WTC11 (cell line): ENCODE results near the gene PPP3CA. TPM values are rescaled to one million over a fixed set of nuclear protein-coding genes. Genes with fewer than 3 reads are reported as not detected.

Source experiments
- ATAC-seq: fragments of 200-7000 bp; cut with Tn5 transposase; 2 replicates; pipeline ENCODE4 v1.10.0; 2021; ENCODE audit warnings: mild to moderate bottlenecking, moderate library complexity
- CTCF ChIA-PET: fragments of 300-600 bp; sonication (Branson Sonifier 250); formaldehyde crosslinking; loops from one replicate; lab custom pipeline; 2021; ENCODE audit warnings: antibody characterized with exemption; lab: Charles Lee
- POLR2A ChIA-PET: fragments of 350-600 bp; sonication (Branson Sonifier 250); formaldehyde crosslinking; loops from one replicate; lab custom pipeline; 2021; ENCODE audit warnings: antibody characterized with exemption; lab: Charles Lee
- DNase-seq: peaks from one replicate; pipeline ENCODE4 v3.0.0; 2021; ENCODE audit warnings: low spot score
- H3K27ac Mint-ChIP-seq: 2 replicates; pipeline ENCODE4 v1.8.0; 2021; ENCODE audit warnings: mixed read lengths
- H3K27me3 Mint-ChIP-seq: 2 replicates; pipeline ENCODE4 v1.8.0; 2021; ENCODE audit warnings: low read depth, mild to moderate bottlenecking, moderate library complexity, mixed read lengths
- H3K36me3 Mint-ChIP-seq: 2 replicates; pipeline ENCODE4 v1.8.0; 2021; ENCODE audit warnings: mixed read lengths
- H3K4me1 Mint-ChIP-seq: 2 replicates; pipeline ENCODE4 v1.8.0; 2022; ENCODE audit warnings: mixed read lengths
- H3K4me3 Mint-ChIP-seq: 2 replicates; pipeline ENCODE4 v1.8.0; 2021; ENCODE audit warnings: mild to moderate bottlenecking, moderate library complexity, mixed read lengths
- H3K9me3 Mint-ChIP-seq: 2 replicates; pipeline ENCODE4 v1.8.0; 2021; ENCODE audit warnings: mixed read lengths
- CREB1 ChIP-seq: sonication (generic); formaldehyde crosslinking; IDR thresholded peaks from 2 replicates; pipeline ENCODE4 v1.8.0; 2023; ENCODE audit warnings: mild to moderate bottlenecking, missing genetic modification reagents
- ELF4 ChIP-seq: sonication (generic); formaldehyde crosslinking; IDR thresholded peaks from 2 replicates; pipeline ENCODE4 v1.8.1; 2022; ENCODE audit warnings: low read depth, mild to moderate bottlenecking, moderate library complexity, missing genetic modification reagents
- ETV6 ChIP-seq: sonication (generic); formaldehyde crosslinking; IDR thresholded peaks from 2 replicates; pipeline ENCODE4 v1.8.1; 2022; ENCODE audit warnings: mild to moderate bottlenecking, missing genetic modification reagents
- NFE2L1 ChIP-seq: sonication (generic); formaldehyde crosslinking; IDR thresholded peaks from 2 replicates; pipeline ENCODE4 v1.8.1; 2023; ENCODE audit warnings: missing genetic modification reagents
- PRRX2 ChIP-seq: fragments of 250-450 bp; sonication (Bioruptor Pico); IDR thresholded peaks from 2 replicates; pipeline ENCODE4 v1.8.0; 2021; ENCODE audit warnings: mild to moderate bottlenecking
- RELA ChIP-seq: sonication (generic); formaldehyde crosslinking; IDR thresholded peaks from 2 replicates; pipeline ENCODE4 v1.8.1; 2022; ENCODE audit warnings: missing genetic modification reagents, mild to moderate bottlenecking, borderline replicate concordance
- TEAD4 ChIP-seq: sonication (generic); formaldehyde crosslinking; IDR thresholded peaks from 2 replicates; pipeline ENCODE4 v1.8.0; 2022; ENCODE audit warnings: mild to moderate bottlenecking, missing genetic modification reagents
- ZNF219 ChIP-seq: sonication (generic); formaldehyde crosslinking; IDR thresholded peaks from 2 replicates; pipeline ENCODE4 v1.8.0; 2023; ENCODE audit warnings: missing genetic modification reagents, mild to moderate bottlenecking, borderline replicate concordance
- ZNF396 ChIP-seq: fragments of 250-450 bp; sonication (Bioruptor Pico); IDR thresholded peaks from 2 replicates; pipeline ENCODE4 v1.8.0; 2021; ENCODE audit warnings: mild to moderate bottlenecking, moderate library complexity, borderline replicate concordance
- ZNF512 ChIP-seq: sonication (generic); formaldehyde crosslinking; IDR thresholded peaks from 2 replicates; pipeline ENCODE4 v1.8.1; 2022; ENCODE audit warnings: missing genetic modification reagents, borderline replicate concordance
- total RNA-seq: library from RNA; stranded (reverse); gene quantifications from 3 replicates; pipeline ENCODE4 v1.2.3, GENCODE V29; 2021
- TF ChIP-seq, protein P1 (sequence below): sonication (generic); formaldehyde crosslinking; IDR thresholded peaks from 2 replicates; pipeline ENCODE4 v1.8.0; 2022; ENCODE audit warnings: missing genetic modification reagents
- TF ChIP-seq, protein P2 (sequence below): sonication (generic); formaldehyde crosslinking; IDR thresholded peaks from 2 replicates; pipeline ENCODE4 v1.8.0; 2022; ENCODE audit warnings: mild to moderate bottlenecking, missing genetic modification reagents
- TF ChIP-seq, protein P3 (sequence below): sonication (generic); formaldehyde crosslinking; IDR thresholded peaks from 2 replicates; pipeline ENCODE4 v1.8.0; 2022; ENCODE audit warnings: mild to moderate bottlenecking, missing genetic modification reagents
- TF ChIP-seq, protein P4 (sequence below): sonication (generic); formaldehyde crosslinking; conservative IDR thresholded peaks from 2 replicates; pipeline ENCODE4 v1.8.1; 2023; ENCODE audit warnings: mild to moderate bottlenecking, low read depth, missing genetic modification reagents, moderate library complexity

Gene PPP3CA
- total RNA-seq, 1 experiment from 2014 or later: 41.6 TPM

- TF ChIP-seq, protein P1, sequence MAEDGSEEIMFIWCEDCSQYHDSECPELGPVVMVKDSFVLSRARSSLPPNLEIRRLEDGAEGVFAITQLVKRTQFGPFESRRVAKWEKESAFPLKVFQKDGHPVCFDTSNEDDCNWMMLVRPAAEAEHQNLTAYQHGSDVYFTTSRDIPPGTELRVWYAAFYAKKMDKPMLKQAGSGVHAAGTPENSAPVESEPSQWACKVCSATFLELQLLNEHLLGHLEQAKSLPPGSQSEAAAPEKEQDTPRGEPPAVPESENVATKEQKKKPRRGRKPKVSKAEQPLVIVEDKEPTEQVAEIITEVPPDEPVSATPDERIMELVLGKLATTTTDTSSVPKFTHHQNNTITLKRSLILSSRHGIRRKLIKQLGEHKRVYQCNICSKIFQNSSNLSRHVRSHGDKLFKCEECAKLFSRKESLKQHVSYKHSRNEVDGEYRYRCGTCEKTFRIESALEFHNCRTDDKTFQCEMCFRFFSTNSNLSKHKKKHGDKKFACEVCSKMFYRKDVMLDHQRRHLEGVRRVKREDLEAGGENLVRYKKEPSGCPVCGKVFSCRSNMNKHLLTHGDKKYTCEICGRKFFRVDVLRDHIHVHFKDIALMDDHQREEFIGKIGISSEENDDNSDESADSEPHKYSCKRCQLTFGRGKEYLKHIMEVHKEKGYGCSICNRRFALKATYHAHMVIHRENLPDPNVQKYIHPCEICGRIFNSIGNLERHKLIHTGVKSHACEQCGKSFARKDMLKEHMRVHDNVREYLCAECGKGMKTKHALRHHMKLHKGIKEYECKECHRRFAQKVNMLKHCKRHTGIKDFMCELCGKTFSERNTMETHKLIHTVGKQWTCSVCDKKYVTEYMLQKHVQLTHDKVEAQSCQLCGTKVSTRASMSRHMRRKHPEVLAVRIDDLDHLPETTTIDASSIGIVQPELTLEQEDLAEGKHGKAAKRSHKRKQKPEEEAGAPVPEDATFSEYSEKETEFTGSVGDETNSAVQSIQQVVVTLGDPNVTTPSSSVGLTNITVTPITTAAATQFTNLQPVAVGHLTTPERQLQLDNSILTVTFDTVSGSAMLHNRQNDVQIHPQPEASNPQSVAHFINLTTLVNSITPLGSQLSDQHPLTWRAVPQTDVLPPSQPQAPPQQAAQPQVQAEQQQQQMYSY: no peak
- TF ChIP-seq TEAD4 (CRISPR knock-in tag) (no peak), CREB1 (CRISPR knock-in tag) (no peak), ZNF219 (CRISPR knock-in tag) (no peak), ETV6 (CRISPR knock-in tag) (no peak), ZNF396 (CRISPR knock-in tag) (no peak), NFE2L1 (CRISPR knock-in tag) (no peak), RELA (CRISPR knock-in tag) (no peak)
- TF ChIP-seq, protein P2, sequence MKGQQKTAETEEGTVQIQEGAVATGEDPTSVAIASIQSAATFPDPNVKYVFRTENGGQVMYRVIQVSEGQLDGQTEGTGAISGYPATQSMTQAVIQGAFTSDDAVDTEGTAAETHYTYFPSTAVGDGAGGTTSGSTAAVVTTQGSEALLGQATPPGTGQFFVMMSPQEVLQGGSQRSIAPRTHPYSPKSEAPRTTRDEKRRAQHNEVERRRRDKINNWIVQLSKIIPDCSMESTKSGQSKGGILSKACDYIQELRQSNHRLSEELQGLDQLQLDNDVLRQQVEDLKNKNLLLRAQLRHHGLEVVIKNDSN (CRISPR knock-in tag): no peak
- TF ChIP-seq, protein P3, sequence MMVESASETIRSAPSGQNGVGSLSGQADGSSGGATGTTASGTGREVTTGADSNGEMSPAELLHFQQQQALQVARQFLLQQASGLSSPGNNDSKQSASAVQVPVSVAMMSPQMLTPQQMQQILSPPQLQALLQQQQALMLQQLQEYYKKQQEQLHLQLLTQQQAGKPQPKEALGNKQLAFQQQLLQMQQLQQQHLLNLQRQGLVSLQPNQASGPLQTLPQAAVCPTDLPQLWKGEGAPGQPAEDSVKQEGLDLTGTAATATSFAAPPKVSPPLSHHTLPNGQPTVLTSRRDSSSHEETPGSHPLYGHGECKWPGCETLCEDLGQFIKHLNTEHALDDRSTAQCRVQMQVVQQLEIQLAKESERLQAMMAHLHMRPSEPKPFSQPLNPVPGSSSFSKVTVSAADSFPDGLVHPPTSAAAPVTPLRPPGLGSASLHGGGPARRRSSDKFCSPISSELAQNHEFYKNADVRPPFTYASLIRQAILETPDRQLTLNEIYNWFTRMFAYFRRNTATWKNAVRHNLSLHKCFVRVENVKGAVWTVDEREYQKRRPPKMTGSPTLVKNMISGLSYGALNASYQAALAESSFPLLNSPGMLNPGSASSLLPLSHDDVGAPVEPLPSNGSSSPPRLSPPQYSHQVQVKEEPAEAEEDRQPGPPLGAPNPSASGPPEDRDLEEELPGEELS (CRISPR knock-in tag): no peak
These were observed 19.2 kb downstream of the PPP3CA start (continued) for GRCh38 chr4:101328063-101328602.

- POLR2A ChIA-PET: interaction anchor here (0.9 kb wide), 1 partner anchor 36 kb away, joined by 3 read pairs; no protein-coding TSS in a partner anchor
- H3K9me3 Mint-ChIP-seq: no peaks in the 10 kb centered on the region
- no peak for DNase-seq
- no peak for ATAC-seq
- TF ChIP-seq, protein P4, sequence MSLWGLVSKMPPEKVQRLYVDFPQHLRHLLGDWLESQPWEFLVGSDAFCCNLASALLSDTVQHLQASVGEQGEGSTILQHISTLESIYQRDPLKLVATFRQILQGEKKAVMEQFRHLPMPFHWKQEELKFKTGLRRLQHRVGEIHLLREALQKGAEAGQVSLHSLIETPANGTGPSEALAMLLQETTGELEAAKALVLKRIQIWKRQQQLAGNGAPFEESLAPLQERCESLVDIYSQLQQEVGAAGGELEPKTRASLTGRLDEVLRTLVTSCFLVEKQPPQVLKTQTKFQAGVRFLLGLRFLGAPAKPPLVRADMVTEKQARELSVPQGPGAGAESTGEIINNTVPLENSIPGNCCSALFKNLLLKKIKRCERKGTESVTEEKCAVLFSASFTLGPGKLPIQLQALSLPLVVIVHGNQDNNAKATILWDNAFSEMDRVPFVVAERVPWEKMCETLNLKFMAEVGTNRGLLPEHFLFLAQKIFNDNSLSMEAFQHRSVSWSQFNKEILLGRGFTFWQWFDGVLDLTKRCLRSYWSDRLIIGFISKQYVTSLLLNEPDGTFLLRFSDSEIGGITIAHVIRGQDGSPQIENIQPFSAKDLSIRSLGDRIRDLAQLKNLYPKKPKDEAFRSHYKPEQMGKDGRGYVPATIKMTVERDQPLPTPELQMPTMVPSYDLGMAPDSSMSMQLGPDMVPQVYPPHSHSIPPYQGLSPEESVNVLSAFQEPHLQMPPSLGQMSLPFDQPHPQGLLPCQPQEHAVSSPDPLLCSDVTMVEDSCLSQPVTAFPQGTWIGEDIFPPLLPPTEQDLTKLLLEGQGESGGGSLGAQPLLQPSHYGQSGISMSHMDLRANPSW: no peak
- no peak for TF ChIP-seq ZNF512 (CRISPR knock-in tag)
- no peak for TF ChIP-seq ELF4 (CRISPR knock-in tag)
- no peak for TF ChIP-seq PRRX2 (CRISPR knock-in tag)
- TF ChIP-seq, all 79 proteins: peak for 0
- Mint-ChIP-seq H3K4me1 (peaks cover 89% of the 10 kb centered on the region), H3K4me3 (peak overlapping the region; percentile 22; the same call in 1 of the 2 replicates), H3K36me3 (no peaks in the 10 kb centered on the region), H3K27me3 (no peaks in the 10 kb centered on the region), H3K27ac (peak overlapping the region; percentile 79)
- CTCF ChIA-PET: no interaction called here
These were observed 20.8 kb downstream of the PPP3CA start for GRCh38 chr4:101326576-101326975.
